GM12875 (cell line): ENCODE data around the gene MGLL.

Experiments
- H3K4me3 ChIP-seq: one replicate; pipeline ENCODE4 v1.5.1; 2011; ENCODE audit warnings: low read depth, low read length, control low read depth
- TF ChIP-seq, protein P1 (sequence below): IDR thresholded peaks from 2 replicates; pipeline ENCODE4 v1.5.1; 2011; ENCODE audit warnings: low read depth, mild to moderate bottlenecking, control low read depth, inconsistent platforms, low read length, moderate library complexity, borderline replicate concordance; ENCODE audit not compliant: insufficient read depth

The MGLL gene

DNA sequence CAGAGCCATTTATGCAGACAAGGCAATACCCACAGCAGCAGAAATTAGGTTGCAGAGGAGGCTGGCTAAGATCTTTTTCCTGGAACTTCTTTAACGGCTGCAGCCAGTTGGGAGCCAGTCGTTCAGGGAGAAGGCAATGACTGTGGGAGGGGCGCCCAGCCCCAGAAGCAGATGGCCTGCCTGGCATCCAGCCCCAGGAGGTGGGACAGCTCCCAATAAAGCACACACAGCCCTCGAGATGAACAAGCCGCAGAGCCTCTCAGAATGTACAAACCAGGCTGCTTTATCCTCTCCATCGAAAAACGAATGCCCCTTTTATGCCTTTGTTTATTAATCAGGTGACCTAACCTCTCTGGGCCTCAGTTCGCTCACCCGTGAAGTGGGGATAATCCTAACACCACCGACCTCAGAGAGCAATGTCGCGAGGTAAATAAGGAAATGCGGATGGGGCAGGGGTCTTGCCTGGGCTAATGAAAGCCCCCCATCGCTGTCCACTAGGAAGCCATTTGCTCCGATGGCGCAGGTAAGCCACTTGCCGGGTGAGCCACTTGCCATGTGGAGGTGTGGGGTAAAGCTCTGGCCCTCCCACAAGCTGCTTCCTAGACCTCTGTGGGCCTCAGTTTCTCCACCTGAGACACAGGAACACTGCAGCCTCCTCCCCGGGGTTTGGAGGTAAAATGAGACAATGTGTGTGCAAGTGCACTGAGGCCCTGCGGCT lies 35.8 kb downstream of the MGLL start:
- H3K4me3 ChIP-seq = no peak overlapping the region
- TF ChIP-seq, protein P1, sequence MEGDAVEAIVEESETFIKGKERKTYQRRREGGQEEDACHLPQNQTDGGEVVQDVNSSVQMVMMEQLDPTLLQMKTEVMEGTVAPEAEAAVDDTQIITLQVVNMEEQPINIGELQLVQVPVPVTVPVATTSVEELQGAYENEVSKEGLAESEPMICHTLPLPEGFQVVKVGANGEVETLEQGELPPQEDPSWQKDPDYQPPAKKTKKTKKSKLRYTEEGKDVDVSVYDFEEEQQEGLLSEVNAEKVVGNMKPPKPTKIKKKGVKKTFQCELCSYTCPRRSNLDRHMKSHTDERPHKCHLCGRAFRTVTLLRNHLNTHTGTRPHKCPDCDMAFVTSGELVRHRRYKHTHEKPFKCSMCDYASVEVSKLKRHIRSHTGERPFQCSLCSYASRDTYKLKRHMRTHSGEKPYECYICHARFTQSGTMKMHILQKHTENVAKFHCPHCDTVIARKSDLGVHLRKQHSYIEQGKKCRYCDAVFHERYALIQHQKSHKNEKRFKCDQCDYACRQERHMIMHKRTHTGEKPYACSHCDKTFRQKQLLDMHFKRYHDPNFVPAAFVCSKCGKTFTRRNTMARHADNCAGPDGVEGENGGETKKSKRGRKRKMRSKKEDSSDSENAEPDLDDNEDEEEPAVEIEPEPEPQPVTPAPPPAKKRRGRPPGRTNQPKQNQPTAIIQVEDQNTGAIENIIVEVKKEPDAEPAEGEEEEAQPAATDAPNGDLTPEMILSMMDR = no peak

DNA sequence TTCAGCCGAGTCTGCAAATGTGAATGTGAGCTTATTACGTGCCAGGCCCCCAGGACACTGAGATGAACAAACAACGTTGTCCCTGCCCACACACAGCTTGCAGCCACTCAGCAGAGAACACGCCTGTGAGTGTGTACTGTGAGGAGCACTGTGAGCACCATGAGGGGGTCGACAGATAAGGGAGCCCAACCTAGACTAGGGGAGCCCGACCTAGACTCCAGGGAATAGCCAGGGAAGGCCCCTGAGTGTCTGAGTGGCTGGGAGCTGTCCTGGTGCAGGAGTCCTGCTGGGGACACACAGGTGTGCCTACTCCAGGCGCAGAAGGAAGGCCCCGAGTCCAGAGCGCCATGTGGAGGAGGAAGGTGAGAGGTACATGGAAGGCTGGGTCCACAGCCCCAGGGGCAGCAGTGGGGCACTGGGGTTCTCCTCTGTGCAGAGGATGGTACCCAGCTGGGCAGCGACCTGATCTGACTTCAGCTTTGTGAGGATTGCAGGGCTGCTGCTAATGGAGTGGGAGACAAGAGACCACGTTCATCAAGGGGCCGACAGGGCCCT lies 36.5 kb downstream of the MGLL start:
- TF ChIP-seq, protein P1 = no peak
- H3K4me3 ChIP-seq = no peak overlapping the region

DNA sequence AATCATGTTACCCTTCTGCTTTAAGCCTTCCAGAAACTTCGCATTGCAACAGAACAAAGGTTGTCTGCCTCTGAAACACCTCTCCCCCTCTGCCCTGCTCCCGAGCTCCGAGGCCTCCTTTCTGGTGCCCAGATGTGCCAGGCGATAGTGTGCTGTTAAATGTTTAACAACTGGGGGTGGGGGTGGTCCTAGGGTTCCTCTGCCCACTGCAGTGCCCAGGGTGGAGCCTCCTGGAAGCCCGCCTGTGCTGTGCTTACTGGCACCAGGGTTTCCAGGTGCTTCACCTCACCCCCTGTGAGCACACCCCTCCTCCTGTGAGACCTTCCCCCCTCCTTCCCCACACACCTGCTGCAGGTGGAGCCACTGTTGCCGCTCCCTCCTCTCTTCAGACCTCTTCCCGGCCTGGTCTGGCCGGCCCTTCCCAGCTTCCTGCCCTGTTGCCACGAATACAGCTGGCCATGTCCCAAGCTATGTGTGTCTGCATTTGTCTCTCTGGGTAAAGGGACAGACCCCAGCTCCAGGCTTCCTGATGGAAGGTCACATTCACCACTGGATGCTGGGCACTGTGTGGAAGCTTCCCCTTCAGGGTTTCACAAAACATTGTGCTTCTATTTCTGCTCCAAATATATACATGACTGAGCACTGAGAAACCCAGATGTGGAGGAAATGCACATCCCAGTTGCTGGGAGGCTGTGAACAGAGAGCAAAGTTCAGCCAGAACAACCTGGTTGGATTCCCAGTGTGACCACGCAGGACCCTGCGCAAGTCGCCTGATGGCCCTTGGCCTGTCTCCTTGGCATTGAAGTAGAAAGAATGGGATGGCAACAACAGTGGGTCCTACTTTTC lies 37.2 kb downstream of the MGLL start:
- H3K4me3 ChIP-seq = no peak overlapping the region
- TF ChIP-seq, protein P1 = no peak

DNA sequence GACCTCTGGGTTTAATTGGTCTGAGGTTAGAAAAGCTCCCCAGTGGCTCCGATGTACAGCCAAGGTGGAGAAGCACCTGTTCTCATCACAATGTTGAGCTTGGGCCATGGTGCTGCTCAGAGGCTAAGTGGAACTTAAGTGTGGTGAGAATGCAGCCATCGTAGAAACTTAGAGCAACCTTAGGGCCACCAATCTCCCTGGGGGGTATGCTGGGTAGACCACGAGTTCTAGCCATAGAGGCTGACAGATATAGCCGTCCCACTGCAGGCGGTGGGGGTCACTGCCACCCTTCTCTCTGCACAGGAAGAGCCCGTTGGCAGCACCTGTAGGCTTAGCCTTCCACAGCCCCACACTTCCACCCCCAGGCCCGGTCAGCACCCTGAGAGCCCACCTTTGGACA lies 38.0 kb downstream of the MGLL start:
- TF ChIP-seq, protein P1 = no peak

DNA sequence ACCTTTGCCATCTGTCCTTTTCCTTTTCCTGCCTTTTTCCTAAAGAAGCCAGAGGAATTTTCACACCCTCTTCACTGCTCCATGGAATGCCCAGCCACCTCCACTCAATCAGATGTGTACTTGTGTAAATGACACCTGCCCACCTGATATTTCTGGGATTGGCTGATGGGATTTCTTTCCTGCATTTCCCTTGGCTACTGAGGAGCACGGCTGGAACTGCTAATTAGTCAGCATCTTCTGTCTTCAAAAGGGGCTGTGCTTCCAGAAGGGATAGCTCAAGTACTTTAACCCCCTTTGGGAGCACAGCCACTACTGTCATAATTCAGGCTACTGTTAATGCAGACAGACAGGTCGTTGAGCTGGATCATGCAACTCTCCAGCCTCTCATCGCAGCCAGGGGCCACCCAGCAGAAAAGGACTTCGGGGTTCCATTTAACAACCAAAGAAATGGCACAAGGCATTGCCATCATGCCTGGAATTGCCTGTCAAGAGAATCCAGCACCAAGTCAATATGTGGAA lies 38.6 kb downstream of the MGLL start:
- TF ChIP-seq, protein P1 = no peak
- H3K4me3 ChIP-seq = no peak overlapping the region

More for the DNA sequence above, 38.0 kb downstream of the MGLL start:
- no peak overlapping the region for H3K4me3 ChIP-seq

DNA sequence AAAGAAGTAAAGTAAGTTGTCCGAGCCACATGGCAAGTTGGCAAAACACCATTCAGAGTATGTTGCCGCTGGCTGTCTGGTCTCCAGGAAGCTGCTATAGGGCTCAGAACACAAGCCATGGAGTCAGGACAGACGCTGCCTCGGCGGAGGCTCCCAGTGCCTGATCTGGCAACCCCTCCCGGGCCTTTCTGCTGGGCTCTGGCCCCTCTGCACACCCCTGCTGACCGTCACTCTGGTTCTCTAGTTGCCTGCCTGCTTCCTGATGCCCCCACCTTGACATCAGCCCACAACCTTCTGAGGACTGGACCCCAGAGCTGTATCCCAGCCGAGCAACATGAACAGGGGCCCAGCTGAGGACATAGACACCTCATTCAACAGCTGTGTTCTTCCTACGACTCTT lies 39.1 kb downstream of the MGLL start:
- H3K4me3 ChIP-seq = no peak overlapping the region
- TF ChIP-seq, protein P1 = no peak
